Muscle layer of duodenum (tissue), 2 donors: Measurements from ENCODE around the gene CACFD1.

ENCODE experiments used
- H3K27ac ChIP-seq: one replicate; pipeline ENCODE4 v1.7.0; 2013; ENCODE audit warnings: mild to moderate bottlenecking, low read length
- H3K27me3 ChIP-seq: one replicate; pipeline ENCODE4 v1.7.0; 2013; ENCODE audit warnings: low read depth, mild to moderate bottlenecking, control low read depth, low read length
- H3K36me3 ChIP-seq, 2 donors: one replicate each; pipeline ENCODE4 v1.7.0; 2013; ENCODE audit warnings: low read length in 2 of 2, control low read depth in 1 of 2, mild to moderate bottlenecking in 1 of 2; ENCODE audit not compliant: insufficient read depth in 2 of 2, control insufficient read depth in 1 of 2
- H3K4me1 ChIP-seq, 2 donors: one replicate each; pipeline ENCODE4 v1.7.0; 2013; ENCODE audit warnings: low read length in 2 of 2, mild to moderate bottlenecking in 2 of 2, control low read depth in 1 of 2, moderate library complexity in 1 of 2; ENCODE audit not compliant: insufficient read depth in 2 of 2, control insufficient read depth in 1 of 2
- H3K4me3 ChIP-seq, 2 donors: one replicate each; pipeline ENCODE4 v1.7.0; 2013; ENCODE audit warnings: low read length in 2 of 2, low read depth in 1 of 2, mild to moderate bottlenecking in 1 of 2
- H3K9me3 ChIP-seq, 2 donors: one replicate each; pipeline ENCODE4 v1.7.0; 2013; ENCODE audit warnings: low read length in 2 of 2, control low read depth in 1 of 2, mild to moderate bottlenecking in 1 of 2; ENCODE audit not compliant: control insufficient read depth in 1 of 2
- donor health status: healthy.

Gene CACFD1

DNA sequence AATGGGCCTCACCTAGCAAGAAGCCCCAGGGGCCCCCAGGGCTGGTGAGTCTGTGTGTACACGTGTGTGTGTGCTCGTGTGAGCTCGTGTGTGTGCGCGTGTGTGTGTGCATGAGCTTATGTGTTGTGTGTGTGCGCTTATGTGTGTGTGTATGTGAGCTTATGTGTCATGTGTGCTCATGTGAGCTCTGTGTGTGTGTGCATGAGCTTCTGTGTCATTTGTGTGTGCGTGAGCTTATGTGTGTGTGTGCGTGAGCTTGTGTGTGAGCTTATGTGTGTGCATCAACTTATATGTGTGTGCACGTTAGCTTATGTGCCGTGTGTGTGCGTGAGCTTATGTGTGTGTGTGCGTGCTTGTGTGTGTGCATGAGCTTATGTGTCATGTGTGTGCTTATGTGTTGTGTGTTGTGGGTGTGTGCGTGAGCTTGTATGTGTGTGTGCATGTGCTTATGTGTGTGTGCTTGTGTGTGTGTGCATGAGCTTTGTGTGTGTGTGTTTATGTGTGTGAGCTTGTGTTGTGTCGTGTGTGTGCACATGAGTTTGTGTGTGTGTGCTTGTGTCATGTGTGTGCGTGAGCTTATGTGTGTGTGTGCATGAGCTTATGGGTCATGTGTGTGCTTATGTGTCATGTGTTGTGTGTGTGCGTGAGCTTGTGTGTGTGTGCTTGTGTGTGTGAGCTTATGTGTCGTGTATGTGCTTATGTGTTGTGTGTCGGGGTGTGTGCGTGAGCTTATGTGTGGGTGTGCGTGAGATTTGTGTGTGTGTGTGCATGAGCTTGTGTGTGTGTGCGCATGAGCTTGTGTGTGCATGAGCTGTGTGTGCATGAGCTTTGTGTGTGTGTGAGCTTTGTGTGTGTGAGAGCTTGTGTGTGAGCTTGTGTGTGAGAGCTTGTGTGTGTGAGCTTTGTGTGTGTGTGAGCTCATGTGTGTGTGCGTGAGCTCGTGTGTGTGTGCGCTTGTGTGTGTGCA is 35.8 kb downstream of the CACFD1 start:
- Histone ChIP-seq H3K9me3 (no peaks in the 10 kb centered on the region), H3K27me3 (no peaks in the 10 kb centered on the region), H3K4me3 (no peak overlapping the region), H3K4me1 (peaks cover 0 to 13% of the 10 kb centered on the region in 2 donors), H3K27ac (no peak overlapping the region), H3K36me3 (no peaks in the 10 kb centered on the region)

DNA sequence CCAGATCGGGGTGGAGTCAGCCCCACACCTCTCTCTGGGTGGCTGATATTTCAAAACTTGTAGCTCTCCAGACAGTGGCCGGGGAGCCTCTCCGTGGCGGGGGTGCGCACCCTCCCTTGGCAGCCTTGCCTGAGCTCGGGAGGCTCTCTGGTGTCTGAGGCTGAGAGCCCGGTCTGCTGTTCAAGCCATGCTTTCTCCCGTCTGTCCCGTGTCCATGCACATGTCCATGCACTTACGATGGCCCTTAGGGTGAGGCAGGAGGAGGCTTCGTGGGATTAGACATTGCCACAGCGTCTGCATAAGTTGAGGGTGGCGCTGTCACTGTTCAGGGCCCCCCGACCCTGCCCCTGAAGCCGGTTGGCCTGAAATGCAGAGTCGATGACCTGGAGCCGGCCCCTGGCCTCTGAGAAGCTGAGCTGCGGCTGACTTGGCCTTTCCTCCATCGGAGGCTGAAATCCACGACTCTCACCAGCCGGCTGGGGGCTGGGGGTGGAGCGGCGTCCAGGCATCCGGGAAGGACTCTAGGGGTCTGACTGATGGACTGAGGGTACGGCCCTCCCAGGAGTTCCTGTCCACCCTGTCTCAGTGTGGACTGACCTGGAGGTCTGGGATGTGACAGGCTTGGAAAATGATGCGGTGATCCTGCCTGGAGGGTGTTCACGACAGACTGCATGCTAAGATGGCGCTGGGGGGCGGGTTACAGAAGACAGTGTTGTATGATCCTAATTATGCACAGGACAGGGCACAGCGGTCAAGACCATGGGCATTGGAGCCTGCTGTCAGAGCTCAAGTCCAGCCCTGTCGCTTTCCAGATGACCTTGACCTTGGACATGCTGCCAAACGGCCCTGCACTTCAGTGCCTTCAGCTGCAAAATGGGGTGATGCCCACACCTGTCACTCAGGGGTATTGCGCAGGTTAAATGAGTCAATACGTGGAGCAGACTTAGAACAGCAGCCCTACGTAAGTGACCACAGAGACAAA is 37.4 kb downstream of the CACFD1 start:
- Histone ChIP-seq H3K4me1 (peaks cover 0 to 8% of the 10 kb centered on the region in 2 donors), H3K4me3 (no peak overlapping the region), H3K9me3 (peaks cover 0 to 9% of the 10 kb centered on the region in 2 donors), H3K27ac (no peak overlapping the region), H3K27me3 (no peaks in the 10 kb centered on the region), H3K36me3 (no peaks in the 10 kb centered on the region)

DNA sequence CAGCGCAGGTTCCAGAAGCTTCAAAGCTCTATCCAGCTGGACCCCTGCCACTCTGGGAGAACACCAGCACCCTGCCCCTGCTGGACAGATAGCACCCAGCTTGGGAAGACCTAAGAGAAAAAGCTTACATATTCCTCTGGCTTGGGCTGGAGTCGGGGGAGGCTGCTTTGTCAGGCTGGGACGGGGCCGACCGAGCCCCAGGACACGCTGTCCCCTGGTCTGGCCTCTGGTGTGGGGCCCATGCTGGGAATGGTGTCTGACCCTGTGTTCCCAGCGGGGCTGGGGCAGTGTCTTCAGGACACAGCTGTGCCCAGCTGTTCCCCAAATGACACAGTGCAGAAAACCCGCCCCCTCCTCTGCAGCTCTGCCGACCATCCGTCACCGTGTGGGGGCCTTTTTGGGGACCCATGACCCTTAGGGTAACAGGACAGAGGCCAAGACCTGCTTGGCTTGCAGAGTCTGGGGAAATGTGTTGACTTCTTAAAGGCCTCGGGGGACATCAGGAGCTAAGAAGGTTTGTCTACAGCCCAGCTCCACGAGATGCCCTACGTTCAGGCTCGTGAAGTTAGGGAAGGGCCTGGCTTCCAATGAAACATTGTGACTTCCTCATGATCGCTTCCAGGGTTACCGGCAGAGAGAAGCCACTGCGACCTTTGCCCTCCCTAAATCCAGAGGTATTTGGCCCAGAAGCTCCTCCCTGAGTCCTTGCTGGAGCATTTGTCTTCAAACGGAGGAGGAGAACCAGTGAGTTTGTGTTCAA is 39.5 kb downstream of the CACFD1 start:
- no peak overlapping the region for H3K4me3 ChIP-seq
- H3K36me3 ChIP-seq: no peaks in the 10 kb centered on the region
- H3K27ac ChIP-seq: no peak overlapping the region
- peaks cover 0 to 13% of the 10 kb centered on the region in 2 donors for H3K9me3 ChIP-seq
- peaks cover 0 to 4% of the 10 kb centered on the region in 2 donors for H3K4me1 ChIP-seq
- no peaks in the 10 kb centered on the region for H3K27me3 ChIP-seq

DNA sequence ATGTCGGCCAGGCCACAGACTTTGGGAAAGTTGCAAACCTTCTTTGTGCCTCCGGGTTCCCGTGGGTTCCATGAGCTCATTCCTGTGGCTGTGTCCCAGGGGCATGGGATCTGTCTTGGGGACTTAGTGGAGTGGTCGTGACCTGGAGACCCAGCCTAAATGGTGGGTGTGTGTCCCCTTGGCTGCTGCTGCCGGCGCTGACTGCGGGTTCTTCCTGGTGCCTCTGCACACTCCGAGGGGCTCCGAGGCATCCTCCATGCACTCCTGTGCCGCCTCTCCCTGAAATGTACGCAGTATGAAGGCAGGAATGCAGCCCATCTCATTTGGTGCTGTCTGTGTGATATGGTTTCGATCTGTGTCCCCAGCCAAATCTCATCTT is 40.1 kb downstream of the CACFD1 start:
- H3K27me3 ChIP-seq: no peaks in the 10 kb centered on the region
- H3K4me3 ChIP-seq: no peak overlapping the region
- peaks cover 0 to 4% of the 10 kb centered on the region in 2 donors for H3K4me1 ChIP-seq
- peaks cover 0 to 13% of the 10 kb centered on the region in 2 donors for H3K9me3 ChIP-seq
- no peaks in the 10 kb centered on the region for H3K36me3 ChIP-seq
- no peak overlapping the region for H3K27ac ChIP-seq

DNA sequence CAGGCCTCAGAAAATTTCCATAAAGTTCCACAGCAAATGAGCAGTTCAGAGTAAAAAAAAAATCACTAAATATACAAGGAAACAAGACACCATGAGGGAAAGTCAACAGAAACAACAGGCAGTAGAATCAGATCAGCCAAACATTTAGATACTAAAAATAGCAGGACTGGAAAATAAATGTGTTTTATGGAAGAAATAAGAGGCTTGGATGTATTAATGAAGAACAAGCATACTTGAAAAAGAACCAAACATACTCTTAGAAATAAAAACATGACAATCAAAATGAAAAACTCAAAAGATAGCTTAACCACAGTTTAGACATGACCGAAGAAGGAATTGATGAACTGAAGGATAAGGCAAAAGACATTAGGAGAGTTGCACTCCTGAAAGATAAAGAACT is 42.3 kb downstream of the CACFD1 start:
- Histone ChIP-seq H3K9me3 (peaks cover 0 to 13% of the 10 kb centered on the region in 2 donors), H3K4me3 (no peak overlapping the region), H3K27me3 (no peaks in the 10 kb centered on the region), H3K27ac (no peak overlapping the region), H3K36me3 (no peaks in the 10 kb centered on the region), H3K4me1 (peaks cover 0 to 12% of the 10 kb centered on the region in 2 donors)

DNA sequence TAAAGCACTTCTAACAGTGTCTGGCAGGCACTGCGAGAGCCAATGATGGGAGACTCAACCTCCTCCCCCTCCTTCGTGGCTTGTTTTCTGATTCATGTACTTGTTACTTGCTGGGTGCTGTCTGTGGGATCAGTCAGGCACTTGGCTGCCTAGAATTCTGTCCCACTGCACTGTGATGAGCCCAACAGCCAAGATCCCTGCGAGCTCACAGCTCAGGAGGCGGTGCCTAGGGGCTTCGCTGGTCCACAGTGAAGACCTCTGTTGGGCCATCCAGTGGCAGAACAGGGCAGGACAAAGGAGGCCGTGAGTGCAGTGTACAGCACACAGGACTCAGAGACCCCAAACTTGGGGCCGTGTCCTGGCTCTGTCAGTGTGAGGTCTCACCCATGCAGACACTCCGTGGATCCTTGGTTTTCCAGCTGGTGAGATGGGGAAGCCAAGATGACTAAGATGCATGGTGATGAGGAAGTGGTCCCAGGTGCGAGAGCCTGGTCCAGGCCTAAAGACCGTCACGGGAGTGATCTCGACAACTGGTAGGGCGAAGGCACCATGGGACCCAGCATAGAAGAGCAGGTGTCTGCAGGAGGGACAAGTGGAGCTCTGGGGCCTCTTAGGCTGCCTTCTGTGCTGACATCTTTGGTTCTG is 45.5 kb downstream of the CACFD1 start:
- no peaks in the 10 kb centered on the region for H3K27me3 ChIP-seq
- no peaks in the 10 kb centered on the region for H3K36me3 ChIP-seq
- no peak overlapping the region for H3K4me3 ChIP-seq
- no peak overlapping the region for H3K27ac ChIP-seq
- peaks cover 0 to 13% of the 10 kb centered on the region in 2 donors for H3K9me3 ChIP-seq
- H3K4me1 ChIP-seq: peaks cover 0 to 20% of the 10 kb centered on the region in 2 donors

DNA sequence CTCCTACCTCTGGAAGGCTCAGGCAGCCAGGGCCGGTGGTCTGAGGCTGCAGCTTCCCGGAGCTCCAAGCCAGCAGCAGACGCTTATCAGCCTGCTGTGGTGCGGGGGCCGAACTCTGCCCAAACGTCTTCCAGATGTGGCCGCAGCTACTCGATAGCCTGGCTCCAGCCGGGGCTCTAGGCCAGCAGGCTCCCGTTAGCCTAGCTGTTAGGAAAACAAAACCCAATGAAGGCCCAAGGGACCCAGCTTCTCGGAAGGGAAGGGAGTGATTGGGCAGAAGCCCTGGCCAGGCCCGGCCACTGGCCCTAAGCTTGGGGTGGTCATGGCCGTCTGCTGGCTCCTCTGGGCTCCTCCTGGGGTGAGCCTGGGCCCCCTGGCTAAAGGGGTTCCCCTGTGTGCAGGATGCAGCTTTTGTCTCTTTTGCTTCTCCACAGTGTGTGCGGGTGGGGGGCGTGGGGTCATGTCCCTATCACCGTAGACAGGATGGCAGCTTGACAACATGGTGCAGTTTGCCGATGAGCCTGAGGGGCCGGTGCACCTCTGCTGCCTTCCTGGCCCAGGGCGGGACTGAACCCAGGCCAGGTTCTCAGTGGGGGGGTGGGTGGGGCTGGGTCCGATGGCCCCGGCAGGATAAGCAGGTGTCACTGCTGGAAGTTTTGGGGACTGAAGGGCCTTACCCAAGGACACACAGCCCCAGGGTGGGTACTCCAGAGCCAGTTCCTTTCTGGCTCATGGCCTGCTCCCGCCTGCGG is 46.3 kb downstream of the CACFD1 start:
- Histone ChIP-seq H3K36me3 (no peaks in the 10 kb centered on the region), H3K4me1 (peaks cover 0 to 20% of the 10 kb centered on the region in 2 donors), H3K9me3 (peaks cover 0 to 13% of the 10 kb centered on the region in 2 donors), H3K27me3 (no peaks in the 10 kb centered on the region), H3K27ac (no peak overlapping the region), H3K4me3 (no peak overlapping the region)

DNA sequence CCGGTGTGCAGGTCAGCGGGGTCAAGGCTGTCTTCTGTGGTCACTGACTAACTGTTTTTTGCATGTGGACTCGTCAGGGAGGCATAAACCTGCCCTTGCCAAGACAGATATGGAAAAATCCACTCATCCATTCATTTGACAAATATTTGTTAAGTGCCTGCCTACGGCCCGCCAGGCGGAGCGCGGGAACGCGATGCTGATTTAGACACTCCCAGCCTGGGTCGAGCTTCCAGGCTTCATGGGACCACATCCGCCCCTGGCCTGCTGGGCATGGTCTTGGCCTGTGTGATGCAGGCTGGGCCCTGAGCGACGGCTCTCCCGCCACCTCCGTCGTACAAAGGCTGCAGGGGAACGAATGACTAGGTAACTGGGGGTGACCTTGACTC is 46.9 kb downstream of the CACFD1 start:
- Histone ChIP-seq H3K36me3 (no peaks in the 10 kb centered on the region), H3K4me1 (peaks cover 0 to 20% of the 10 kb centered on the region in 2 donors), H3K4me3 (no peak overlapping the region), H3K27ac (no peak overlapping the region), H3K9me3 (peaks cover 0 to 9% of the 10 kb centered on the region in 2 donors), H3K27me3 (no peaks in the 10 kb centered on the region)

DNA sequence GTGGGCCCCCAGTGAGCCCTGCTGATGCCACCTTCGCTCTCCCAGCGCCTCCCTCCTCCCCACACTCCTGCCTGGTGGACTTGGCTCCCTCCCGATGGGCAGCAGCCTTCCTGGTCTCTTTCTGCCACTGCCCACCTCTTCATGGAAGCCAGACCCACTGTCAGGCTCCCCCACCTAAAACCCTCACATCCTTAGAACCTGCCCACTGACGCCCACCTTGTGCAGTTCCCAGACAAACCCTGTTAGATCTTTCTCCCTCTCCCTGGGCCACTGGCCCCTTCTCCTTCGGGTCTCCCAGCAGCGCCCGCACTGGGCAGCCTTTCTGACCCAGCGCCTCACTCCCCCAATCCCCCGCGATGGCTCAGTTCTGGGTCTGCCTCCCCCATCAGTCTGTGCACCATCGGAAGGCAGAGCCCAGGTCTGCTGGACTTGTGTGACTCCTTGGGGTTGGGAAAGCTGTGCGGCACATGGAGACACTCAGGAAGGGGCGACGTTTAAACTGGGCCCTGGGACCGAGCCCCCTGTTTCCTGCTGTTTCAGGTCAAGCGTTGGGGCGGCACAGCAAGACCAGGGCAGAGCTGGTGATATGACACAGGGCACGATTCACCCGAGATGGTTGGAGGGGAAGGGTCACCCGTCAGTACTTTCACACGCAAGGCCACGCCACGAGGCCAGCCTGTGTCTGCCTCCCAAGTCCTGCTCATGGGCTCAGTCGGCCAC is 47.6 kb downstream of the CACFD1 start:
- Histone ChIP-seq H3K4me3 (no peak overlapping the region), H3K27me3 (no peaks in the 10 kb centered on the region), H3K9me3 (peaks cover 0 to 2% of the 10 kb centered on the region in 2 donors), H3K4me1 (peaks cover 0 to 20% of the 10 kb centered on the region in 2 donors), H3K27ac (no peak overlapping the region), H3K36me3 (no peaks in the 10 kb centered on the region)
